Measurements from ENCODE around the gene DNAJB12. TPM values are rescaled to one million over a fixed set of nuclear protein-coding genes. Genes with fewer than 3 reads are reported as not detected.
A peak's percentile ranks its signal among the peaks of the same experiment; 100 is the strongest.

DNAJB12 gene
- total RNA-seq, 1 experiment from 2014 or later: 25.8 TPM

DNA sequence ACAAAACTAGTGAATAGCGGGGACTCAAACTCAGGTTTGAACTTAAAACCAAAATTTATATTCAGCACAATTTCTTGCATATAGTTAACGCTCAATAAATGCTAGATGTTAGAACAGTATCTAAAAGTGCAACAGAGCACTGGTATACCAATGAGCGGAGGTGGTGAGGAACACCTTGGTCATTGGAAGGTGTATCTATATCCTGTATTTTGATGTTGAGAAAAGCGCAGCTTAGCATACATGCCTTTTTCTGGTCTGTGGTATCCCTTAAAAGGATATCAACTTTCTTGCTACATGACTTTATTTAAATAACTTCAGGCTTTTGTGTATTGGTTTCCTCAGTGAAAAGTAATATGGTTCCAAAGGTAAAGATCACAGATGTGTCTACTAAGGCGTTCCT, 33.3 kb upstream of the DNAJB12 start:
- H3K9me3 ChIP-seq (ENCODE audit: control insufficient read depth in 1 of 2, insufficient read depth in 1 of 2, low read depth in 1 of 2, low read length in 2 of 2): no peaks in the 10 kb centered on the region
- H2AFZ ChIP-seq (ENCODE audit: low read depth, low read length, poor library complexity, severe bottlenecking): no peak overlapping the region
- H3K4me3 ChIP-seq (replicated peaks in 1 of 2; ENCODE audit: low read depth in 1 of 2, low read length in 2 of 2): no peak overlapping the region
- no peak for TF ChIP-seq RAD21 (IDR thresholded peaks at IDR 0.05; ENCODE audit: low read depth)
- TF ChIP-seq ZNF274 (IDR thresholded peaks at IDR 0.05; ENCODE audit: low read depth, low read length): no peak
- TF ChIP-seq, protein P1, sequence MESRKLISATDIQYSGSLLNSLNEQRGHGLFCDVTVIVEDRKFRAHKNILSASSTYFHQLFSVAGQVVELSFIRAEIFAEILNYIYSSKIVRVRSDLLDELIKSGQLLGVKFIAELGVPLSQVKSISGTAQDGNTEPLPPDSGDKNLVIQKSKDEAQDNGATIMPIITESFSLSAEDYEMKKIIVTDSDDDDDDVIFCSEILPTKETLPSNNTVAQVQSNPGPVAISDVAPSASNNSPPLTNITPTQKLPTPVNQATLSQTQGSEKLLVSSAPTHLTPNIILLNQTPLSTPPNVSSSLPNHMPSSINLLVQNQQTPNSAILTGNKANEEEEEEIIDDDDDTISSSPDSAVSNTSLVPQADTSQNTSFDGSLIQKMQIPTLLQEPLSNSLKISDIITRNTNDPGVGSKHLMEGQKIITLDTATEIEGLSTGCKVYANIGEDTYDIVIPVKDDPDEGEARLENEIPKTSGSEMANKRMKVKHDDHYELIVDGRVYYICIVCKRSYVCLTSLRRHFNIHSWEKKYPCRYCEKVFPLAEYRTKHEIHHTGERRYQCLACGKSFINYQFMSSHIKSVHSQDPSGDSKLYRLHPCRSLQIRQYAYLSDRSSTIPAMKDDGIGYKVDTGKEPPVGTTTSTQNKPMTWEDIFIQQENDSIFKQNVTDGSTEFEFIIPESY (IDR thresholded peaks at IDR 0.05; ENCODE audit: extremely low read depth, insufficient replicate concordance, low read length): no peak
- TF ChIP-seq SRF (IDR thresholded peaks at IDR 0.05; ENCODE audit: low read depth): no peak
- H4K20me1 ChIP-seq (ENCODE audit: insufficient read depth): no peaks in the 10 kb centered on the region
- POLR2A ChIA-PET: interaction anchor here (0.6 kb wide), 1 partner anchor 112 kb away, joined by 3 read pairs; no protein-coding TSS in a partner anchor
- no peak overlapping the region for H3K9ac ChIP-seq (ENCODE audit: low read length)
- no peak overlapping the region for H3K4me2 ChIP-seq (ENCODE audit: low read length)
- no peaks in the 10 kb centered on the region for H3K27me3 ChIP-seq (ENCODE audit: insufficient read depth, low read length)
- RAD21 ChIA-PET (ENCODE audit: low non-redundant PET in 1 of 2, low total read pairs in 2 of 2, uncharacterized antibody in 2 of 2, unreplicated experiment in 2 of 2): no interaction called here
- intact Hi-C loops (cut with micrococcal nuclease): no loop called here
- H3K79me2 ChIP-seq (ENCODE audit: insufficient read depth, low read length): no peaks in the 10 kb centered on the region
- no peak for DNase-seq (ENCODE audit: low read depth, low spot score)
- H3K27ac ChIP-seq (ENCODE audit: low read depth, low read length): no peak overlapping the region
- BruUV-seq (replicated peaks): no TSS peak
- no peaks in the 10 kb centered on the region for H3K9me2 ChIP-seq (ENCODE audit: insufficient read depth)
- no peaks in the 10 kb centered on the region for H3K36me3 ChIP-seq (ENCODE audit: control insufficient read depth in 1 of 2, insufficient read depth in 2 of 2, low read length in 2 of 2)
- H3K4me1 ChIP-seq (ENCODE audit: control insufficient read depth in 1 of 2, insufficient read depth in 2 of 2, low read length in 2 of 2): 0 out of 4 replicates have a peak, but pooled peaks cover 0 to 3% of the 10 kb centered on the region in 2 experiments
- ATAC-seq: no peak
- CTCF ChIA-PET: no interaction called here

- TF ChIP-seq, protein P1 (IDR thresholded peaks at IDR 0.05; ENCODE audit: extremely low read depth, insufficient replicate concordance, low read length): no peak
- TF ChIP-seq CEBPB (IDR thresholded peaks at IDR 0.05; ENCODE audit: low read depth): peak; percentile 40; the same call in 1 of the 2 replicates
- TF ChIP-seq, protein P2, sequence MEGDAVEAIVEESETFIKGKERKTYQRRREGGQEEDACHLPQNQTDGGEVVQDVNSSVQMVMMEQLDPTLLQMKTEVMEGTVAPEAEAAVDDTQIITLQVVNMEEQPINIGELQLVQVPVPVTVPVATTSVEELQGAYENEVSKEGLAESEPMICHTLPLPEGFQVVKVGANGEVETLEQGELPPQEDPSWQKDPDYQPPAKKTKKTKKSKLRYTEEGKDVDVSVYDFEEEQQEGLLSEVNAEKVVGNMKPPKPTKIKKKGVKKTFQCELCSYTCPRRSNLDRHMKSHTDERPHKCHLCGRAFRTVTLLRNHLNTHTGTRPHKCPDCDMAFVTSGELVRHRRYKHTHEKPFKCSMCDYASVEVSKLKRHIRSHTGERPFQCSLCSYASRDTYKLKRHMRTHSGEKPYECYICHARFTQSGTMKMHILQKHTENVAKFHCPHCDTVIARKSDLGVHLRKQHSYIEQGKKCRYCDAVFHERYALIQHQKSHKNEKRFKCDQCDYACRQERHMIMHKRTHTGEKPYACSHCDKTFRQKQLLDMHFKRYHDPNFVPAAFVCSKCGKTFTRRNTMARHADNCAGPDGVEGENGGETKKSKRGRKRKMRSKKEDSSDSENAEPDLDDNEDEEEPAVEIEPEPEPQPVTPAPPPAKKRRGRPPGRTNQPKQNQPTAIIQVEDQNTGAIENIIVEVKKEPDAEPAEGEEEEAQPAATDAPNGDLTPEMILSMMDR (IDR thresholded peaks at IDR 0.05 in 2 of 3, conservative IDR thresholded peaks at IDR 0.05 in 1 of 3; ENCODE audit: borderline replicate concordance in 1 of 3, insufficient read depth in 1 of 3, low read depth in 2 of 3, low read length in 2 of 3): no peak
- RAD21 ChIA-PET (ENCODE audit: low non-redundant PET in 1 of 2, low total read pairs in 2 of 2, uncharacterized antibody in 2 of 2, unreplicated experiment in 2 of 2): no interaction called here
- no TSS peak for BruUV-seq (replicated peaks)
These were observed 32.3 kb upstream of the DNAJB12 start for GRCh38 chr10:72386916-72387586.

More at GRCh38 chr10:72386916-72387586, 32.3 kb upstream of the DNAJB12 start:
- no peak for ATAC-seq
- no peaks in the 10 kb centered on the region for H3K79me2 ChIP-seq (ENCODE audit: insufficient read depth, low read length)
- no peak overlapping the region for H3K27ac ChIP-seq (ENCODE audit: low read depth, low read length)
- intact Hi-C loops (cut with micrococcal nuclease): no loop called here
- no peak for DNase-seq (ENCODE audit: low read depth, low spot score)
- no peak overlapping the region for H3K4me2 ChIP-seq (ENCODE audit: low read length)
- H2AFZ ChIP-seq (ENCODE audit: low read depth, low read length, poor library complexity, severe bottlenecking): no peak overlapping the region
- no peaks in the 10 kb centered on the region for H3K9me2 ChIP-seq (ENCODE audit: insufficient read depth)
- H4K20me1 ChIP-seq (ENCODE audit: insufficient read depth): no peaks in the 10 kb centered on the region
- no peak overlapping the region for H3K4me3 ChIP-seq (replicated peaks in 1 of 2; ENCODE audit: low read depth in 1 of 2, low read length in 2 of 2)
- 0 out of 4 replicates have a peak, but pooled peaks cover 0 to 3% of the 10 kb centered on the region in 2 experiments for H3K4me1 ChIP-seq (ENCODE audit: control insufficient read depth in 1 of 2, insufficient read depth in 2 of 2, low read length in 2 of 2)
- ChIA-PET CTCF (no interaction called here), POLR2A (no interaction called here)
- H3K9ac ChIP-seq (ENCODE audit: low read length): no peak overlapping the region
- H3K36me3 ChIP-seq (ENCODE audit: control insufficient read depth in 1 of 2, insufficient read depth in 2 of 2, low read length in 2 of 2): no peaks in the 10 kb centered on the region
- H3K27me3 ChIP-seq (ENCODE audit: insufficient read depth, low read length): no peaks in the 10 kb centered on the region
- no peaks in the 10 kb centered on the region for H3K9me3 ChIP-seq (ENCODE audit: control insufficient read depth in 1 of 2, insufficient read depth in 1 of 2, low read depth in 1 of 2, low read length in 2 of 2)

Data from HCT116 (cell line).